SK-N-SH treated with all-trans-retinoic acid at 6 μM for 48 hours (cell line): Measurements from ENCODE around the gene OPRL1.

Source experiments
- BACH2 ChIP-seq: fragments of 250-450 bp; sonication (Bioruptor Pico); IDR thresholded peaks from 2 replicates; pipeline ENCODE4 v1.9.0; 2021; ENCODE audit warnings: mild to moderate bottlenecking, borderline replicate concordance
- CSDC2 ChIP-seq: fragments of 250-450 bp; sonication (Bioruptor Pico); IDR thresholded peaks from 2 replicates; pipeline ENCODE4 v1.5.0; 2020; ENCODE audit warnings: mild to moderate bottlenecking, moderate library complexity
- ESRRG ChIP-seq: fragments of 250-450 bp; sonication (Bioruptor Pico); IDR thresholded peaks from 2 replicates; pipeline ENCODE4 v1.6.1; 2021; ENCODE audit warnings: mild to moderate bottlenecking
- GLIS3 ChIP-seq: fragments of 250-450 bp; sonication (Bioruptor Pico); IDR thresholded peaks from 2 replicates; pipeline ENCODE4 v1.5.0; 2020; ENCODE audit warnings: mild to moderate bottlenecking, moderate library complexity
- PPARA ChIP-seq: fragments of 250-450 bp; sonication (Bioruptor Pico); IDR thresholded peaks from 2 replicates; pipeline ENCODE4 v1.5.0; 2020; ENCODE audit warnings: mild to moderate bottlenecking, borderline replicate concordance
- RARB ChIP-seq: fragments of 250-450 bp; sonication (Bioruptor Pico); IDR thresholded peaks from 2 replicates; pipeline ENCODE4 v1.8.0; 2021; ENCODE audit warnings: mild to moderate bottlenecking, moderate library complexity
- SNAI2 ChIP-seq: fragments of 250-450 bp; sonication (Bioruptor Pico); IDR thresholded peaks from 2 replicates; pipeline ENCODE4 v1.5.0; 2020; ENCODE audit warnings: mild to moderate bottlenecking, moderate library complexity
- ZFP30 ChIP-seq: fragments of 450-650 bp; formaldehyde crosslinking; IDR thresholded peaks from 2 replicates; pipeline ENCODE4 v1.5.0; 2022; ENCODE audit warnings: mild to moderate bottlenecking, moderate library complexity
- ZNF70 ChIP-seq: fragments of 450-650 bp; formaldehyde crosslinking; IDR thresholded peaks from 2 replicates; pipeline ENCODE4 v1.5.0; 2020; ENCODE audit warnings: mild to moderate bottlenecking, moderate library complexity
- TF ChIP-seq, protein P1 (sequence below): fragments of 250-450 bp; sonication (Bioruptor Pico); IDR thresholded peaks from 2 replicates; pipeline ENCODE4 v1.8.0; 2020; ENCODE audit warnings: mild to moderate bottlenecking, moderate library complexity, borderline replicate concordance
- TF ChIP-seq, protein P2 (sequence below): fragments of 250-450 bp; sonication (Bioruptor Pico); IDR thresholded peaks from 2 replicates; pipeline ENCODE4 v1.8.0; 2021; ENCODE audit warnings: low read depth, mild to moderate bottlenecking, moderate library complexity, borderline replicate concordance
- TF ChIP-seq, protein P3 (sequence below): fragments of 250-450 bp; sonication (Bioruptor Pico); IDR thresholded peaks from 2 replicates; pipeline ENCODE4 v1.5.1; 2020; ENCODE audit warnings: low read depth, mild to moderate bottlenecking, moderate library complexity

DNA sequence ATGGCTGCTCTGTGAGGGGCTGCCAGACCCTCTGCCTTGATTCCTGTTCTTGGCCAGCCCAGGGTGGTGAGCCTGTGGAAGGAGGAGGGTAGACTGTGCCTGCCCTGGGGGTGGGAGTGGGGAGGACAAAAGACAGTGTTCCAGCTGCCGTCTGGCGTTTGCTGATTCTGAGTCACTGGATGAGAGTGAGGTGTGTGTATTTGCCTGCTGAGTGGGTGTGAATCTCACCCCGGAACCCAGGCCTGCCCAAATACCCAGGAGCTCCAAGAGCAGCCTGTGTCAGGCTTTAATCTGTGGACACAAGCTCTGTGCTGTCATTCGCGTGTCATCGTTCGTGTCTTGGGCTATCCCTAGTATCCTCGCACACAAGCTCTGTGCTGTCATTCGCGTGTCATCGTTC is 6.9 kb downstream of the OPRL1 start:
- TF ChIP-seq, protein P1, sequence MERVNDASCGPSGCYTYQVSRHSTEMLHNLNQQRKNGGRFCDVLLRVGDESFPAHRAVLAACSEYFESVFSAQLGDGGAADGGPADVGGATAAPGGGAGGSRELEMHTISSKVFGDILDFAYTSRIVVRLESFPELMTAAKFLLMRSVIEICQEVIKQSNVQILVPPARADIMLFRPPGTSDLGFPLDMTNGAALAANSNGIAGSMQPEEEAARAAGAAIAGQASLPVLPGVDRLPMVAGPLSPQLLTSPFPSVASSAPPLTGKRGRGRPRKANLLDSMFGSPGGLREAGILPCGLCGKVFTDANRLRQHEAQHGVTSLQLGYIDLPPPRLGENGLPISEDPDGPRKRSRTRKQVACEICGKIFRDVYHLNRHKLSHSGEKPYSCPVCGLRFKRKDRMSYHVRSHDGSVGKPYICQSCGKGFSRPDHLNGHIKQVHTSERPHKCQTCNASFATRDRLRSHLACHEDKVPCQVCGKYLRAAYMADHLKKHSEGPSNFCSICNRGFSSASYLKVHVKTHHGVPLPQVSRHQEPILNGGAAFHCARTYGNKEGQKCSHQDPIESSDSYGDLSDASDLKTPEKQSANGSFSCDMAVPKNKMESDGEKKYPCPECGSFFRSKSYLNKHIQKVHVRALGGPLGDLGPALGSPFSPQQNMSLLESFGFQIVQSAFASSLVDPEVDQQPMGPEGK (CRISPR knock-in tag): no peak
- TF ChIP-seq, protein P2, sequence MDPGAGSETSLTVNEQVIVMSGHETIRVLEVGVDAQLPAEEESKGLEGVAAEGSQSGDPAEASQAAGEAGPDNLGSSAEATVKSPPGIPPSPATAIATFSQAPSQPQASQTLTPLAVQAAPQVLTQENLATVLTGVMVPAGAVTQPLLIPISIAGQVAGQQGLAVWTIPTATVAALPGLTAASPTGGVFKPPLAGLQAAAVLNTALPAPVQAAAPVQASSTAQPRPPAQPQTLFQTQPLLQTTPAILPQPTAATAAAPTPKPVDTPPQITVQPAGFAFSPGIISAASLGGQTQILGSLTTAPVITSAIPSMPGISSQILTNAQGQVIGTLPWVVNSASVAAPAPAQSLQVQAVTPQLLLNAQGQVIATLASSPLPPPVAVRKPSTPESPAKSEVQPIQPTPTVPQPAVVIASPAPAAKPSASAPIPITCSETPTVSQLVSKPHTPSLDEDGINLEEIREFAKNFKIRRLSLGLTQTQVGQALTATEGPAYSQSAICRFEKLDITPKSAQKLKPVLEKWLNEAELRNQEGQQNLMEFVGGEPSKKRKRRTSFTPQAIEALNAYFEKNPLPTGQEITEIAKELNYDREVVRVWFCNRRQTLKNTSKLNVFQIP (CRISPR knock-in tag): no peak
- TF ChIP-seq GLIS3 (CRISPR knock-in tag) (no peak), CSDC2 (CRISPR knock-in tag) (no peak), RARB (CRISPR knock-in tag) (no peak), SNAI2 (no peak), ZFP30 (no peak), ESRRG (no peak), ZNF70 (CRISPR knock-in tag) (no peak), PPARA (CRISPR knock-in tag) (no peak), BACH2 (CRISPR knock-in tag) (no peak)
- TF ChIP-seq, protein P3, sequence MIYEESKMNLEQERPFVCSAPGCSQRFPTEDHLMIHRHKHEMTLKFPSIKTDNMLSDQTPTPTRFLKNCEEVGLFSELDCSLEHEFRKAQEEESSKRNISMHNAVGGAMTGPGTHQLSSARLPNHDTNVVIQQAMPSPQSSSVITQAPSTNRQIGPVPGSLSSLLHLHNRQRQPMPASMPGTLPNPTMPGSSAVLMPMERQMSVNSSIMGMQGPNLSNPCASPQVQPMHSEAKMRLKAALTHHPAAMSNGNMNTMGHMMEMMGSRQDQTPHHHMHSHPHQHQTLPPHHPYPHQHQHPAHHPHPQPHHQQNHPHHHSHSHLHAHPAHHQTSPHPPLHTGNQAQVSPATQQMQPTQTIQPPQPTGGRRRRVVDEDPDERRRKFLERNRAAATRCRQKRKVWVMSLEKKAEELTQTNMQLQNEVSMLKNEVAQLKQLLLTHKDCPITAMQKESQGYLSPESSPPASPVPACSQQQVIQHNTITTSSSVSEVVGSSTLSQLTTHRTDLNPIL: no peak
